GM23248 (cell line): ENCODE data around the gene TMEM41A.

Experiments
- EZH2 ChIP-seq: fragments of 200-600 bp; sonication (generic); IDR thresholded peaks from 2 replicates; pipeline ENCODE4 v1.6.1; 2018; ENCODE audit warnings: antibody characterized with exemption, mild to moderate bottlenecking; ENCODE audit not compliant: insufficient read depth, poor library complexity, severe bottlenecking
- EZH2phosphoT487 ChIP-seq: fragments of 200-600 bp; sonication (generic); IDR thresholded peaks from 2 replicates; pipeline ENCODE4 v1.6.1; 2018; ENCODE audit warnings: antibody characterized with exemption, moderate library complexity, mild to moderate bottlenecking, low read depth; ENCODE audit not compliant: insufficient read depth

DNA sequence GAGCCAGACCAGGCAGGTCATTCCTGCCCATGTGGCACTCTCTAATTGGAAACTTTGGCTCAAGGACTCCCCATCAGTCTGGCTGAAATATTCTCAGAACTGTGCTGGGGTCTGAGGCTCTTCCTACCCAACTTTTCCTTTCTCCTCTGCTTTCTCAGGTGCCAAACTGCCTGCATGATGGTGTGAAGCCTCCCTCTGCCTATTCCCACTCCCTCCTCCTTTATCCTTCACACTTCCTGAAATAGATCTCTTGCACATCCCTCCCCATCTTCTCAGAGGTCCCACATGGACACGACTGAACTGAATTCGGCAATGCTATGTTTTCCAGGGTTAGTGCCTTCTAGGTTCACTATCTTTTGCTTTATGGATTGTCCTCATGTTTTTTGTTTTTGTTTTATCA, 41.1 kb upstream of the TMEM41A start:
- TF ChIP-seq EZH2 (no peak), EZH2phosphoT487 (no peak)
